HEK293T (cell line): ENCODE data around the gene RNPEP.
A peak's percentile ranks its signal among the peaks of the same experiment; 100 is the strongest.
"Not testable (repeated sequence)": the region's sequence is repeated elsewhere in the genome, so short reads cannot be mapped to it uniquely, and the experiment has no call there.

ENCODE experiments used
- CTCF ChIA-PET: fragments of 350-600 bp; formaldehyde crosslinking; extraction: SDS; loops from one replicate; lab custom pipeline; 2021; ENCODE audit warnings: antibody characterized with exemption, inconsistent platforms; lab: Yijun Ruan, JAX
- POLR2A ChIA-PET: fragments of 350-600 bp; formaldehyde crosslinking; extraction: SDS; loops from one replicate; lab custom pipeline; 2020; ENCODE audit warnings: antibody characterized with exemption, inconsistent platforms; lab: Yijun Ruan, JAX
- DNase-seq: peaks from one replicate; pipeline ENCODE4 v3.0.0; 2012; ENCODE audit warnings: mixed read lengths; ENCODE audit errors: extremely low spot score
- ARNT ChIP-seq: fragments of 450-650 bp; IDR thresholded peaks from 2 replicates; pipeline ENCODE4 v1.6.1; 2017; ENCODE audit warnings: mild to moderate bottlenecking
- BHLHE40 ChIP-seq: fragments of 450-650 bp; IDR thresholded peaks from 2 replicates; pipeline ENCODE4 v1.6.1; 2016; ENCODE audit warnings: mild to moderate bottlenecking, moderate library complexity, borderline replicate concordance
- CTBP1 ChIP-seq: fragments of 450-650 bp; IDR thresholded peaks from 2 replicates; pipeline ENCODE4 v1.6.1; 2016; ENCODE audit warnings: borderline replicate concordance
- ELF4 ChIP-seq: fragments of 450-650 bp; IDR thresholded peaks from 2 replicates; pipeline ENCODE4 v1.6.1; 2017; ENCODE audit warnings: antibody characterized with exemption
- FOXA1 ChIP-seq: fragments of 450-650 bp; IDR thresholded peaks from 2 replicates; pipeline ENCODE4 v1.6.1; 2016; ENCODE audit warnings: mild to moderate bottlenecking
- FOXK2 ChIP-seq: fragments of 450-650 bp; IDR thresholded peaks from 2 replicates; pipeline ENCODE4 v1.6.1; 2016; ENCODE audit warnings: mild to moderate bottlenecking
- FOXM1 ChIP-seq: fragments of 450-650 bp; IDR thresholded peaks from 2 replicates; pipeline ENCODE4 v1.6.1; 2017; ENCODE audit warnings: mild to moderate bottlenecking, borderline replicate concordance
- HDGF ChIP-seq: fragments of 450-650 bp; IDR thresholded peaks from 2 replicates; pipeline ENCODE4 v1.6.1; 2017; ENCODE audit warnings: antibody characterized with exemption, borderline replicate concordance
- L3MBTL2 ChIP-seq: fragments of 450-650 bp; conservative IDR thresholded peaks from 2 replicates; pipeline ENCODE4 v1.6.1; 2016; ENCODE audit warnings: mild to moderate bottlenecking
- LEF1 ChIP-seq: fragments of 450-650 bp; IDR thresholded peaks from 2 replicates; pipeline ENCODE4 v1.6.1; 2017; ENCODE audit warnings: mild to moderate bottlenecking, borderline replicate concordance
- NFRKB ChIP-seq: fragments of 450-650 bp; IDR thresholded peaks from 2 replicates; pipeline ENCODE4 v1.6.1; 2016; ENCODE audit warnings: mild to moderate bottlenecking, moderate library complexity
- SP1 ChIP-seq: fragments of 450-650 bp; IDR thresholded peaks from 2 replicates; pipeline ENCODE4 v1.6.1; 2017
- SUZ12 ChIP-seq: fragments of 450-650 bp; IDR thresholded peaks from 2 replicates; pipeline ENCODE4 v1.6.1; 2016; ENCODE audit warnings: mild to moderate bottlenecking
- TARDBP ChIP-seq: fragments of 450-650 bp; IDR thresholded peaks from 2 replicates; pipeline ENCODE4 v1.6.1; 2016
- ZNF384 ChIP-seq: fragments of 450-650 bp; IDR thresholded peaks from 2 replicates; pipeline ENCODE4 v1.6.1; 2016
- TF ChIP-seq, protein P1 (sequence below): fragments of 450-650 bp; IDR thresholded peaks from 2 replicates; pipeline ENCODE4 v1.6.1; 2016

The RNPEP gene

GRCh38 chr1:201939574-201939973 is 42.9 kb upstream of the RNPEP start:
- CTCF ChIA-PET = no interaction called here
- DNase-seq = no peak
- no peak for TF ChIP-seq L3MBTL2
- no peak for TF ChIP-seq FOXK2
- POLR2A ChIA-PET = no interaction called here

DNA sequence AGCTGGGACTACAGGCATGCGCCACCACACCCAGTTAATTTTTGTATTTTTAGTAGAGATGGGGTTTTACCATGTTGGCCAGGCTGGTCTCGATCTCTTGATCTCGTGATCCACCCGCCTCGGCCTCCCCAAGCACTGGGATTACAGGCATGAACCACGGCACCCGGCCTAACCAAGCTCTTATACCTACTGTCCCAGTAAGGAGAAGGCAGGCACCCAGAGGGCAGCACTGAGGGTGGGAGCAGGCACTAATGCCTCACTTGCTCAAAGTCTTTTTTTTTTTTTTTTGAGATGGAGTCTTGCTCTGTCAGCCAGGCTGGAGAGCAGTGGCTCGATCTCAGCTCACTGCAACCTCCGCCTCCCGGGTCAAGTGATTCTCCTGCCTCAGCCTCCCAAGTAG is 42.1 kb upstream of the RNPEP start:
- CTCF ChIA-PET, DNase-seq: not testable (repeated sequence)
- POLR2A ChIA-PET = interaction anchor here (2.0 kb wide), 1 partner anchor 15 kb away, joined by 8 read pairs; the partner anchor contains the start of gene TIMM17A

GRCh38 chr1:201941420-201942128 is 40.9 kb upstream of the RNPEP start:
- ChIA-PET POLR2A (interaction anchor here (0.8 to 2.0 kb wide), 3 partner anchors 11 to 14 kb away, joined by 5 to 8 read pairs (median 5); partner anchors contain the start of gene TIMM17A), CTCF (interaction anchor here (1.5 kb wide), 1 partner anchor 46 kb away, joined by 6 read pairs; no protein-coding TSS in a partner anchor)
- TF ChIP-seq TARDBP (no peak), L3MBTL2 (peak; percentile 18; the same call in 1 of the 2 replicates)
- peak; percentile 35 for DNase-seq

DNA sequence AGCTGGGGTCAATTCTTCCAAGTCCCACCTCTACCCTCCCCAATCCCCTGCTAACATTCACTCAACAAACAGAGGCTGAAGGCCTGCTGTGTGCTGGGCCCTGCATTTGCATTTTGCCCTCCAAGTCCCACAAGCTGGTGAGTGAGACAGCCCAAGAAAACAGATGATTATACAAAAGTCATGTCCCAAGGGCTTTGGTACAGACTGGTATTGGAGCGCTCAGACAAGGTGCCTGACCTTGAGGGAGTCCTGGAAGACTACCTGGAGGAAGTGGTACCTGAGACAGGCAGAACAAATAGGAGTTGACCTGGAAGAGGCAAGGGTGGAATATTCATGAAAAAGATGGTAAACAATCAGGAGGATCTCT is 40.3 kb upstream of the RNPEP start:
- ChIA-PET CTCF (interaction anchor here (1.5 kb wide), 1 partner anchor 46 kb away, joined by 6 read pairs; no protein-coding TSS in a partner anchor), POLR2A (interaction anchor here (0.8 to 2.0 kb wide), 3 partner anchors 11 to 13 kb away, joined by 5 to 8 read pairs (median 5); partner anchors contain the start of gene TIMM17A)
- TF ChIP-seq FOXM1 (no peak), LEF1 (no peak), CTBP1 (no peak), NFRKB (no peak), BHLHE40 (no peak), SUZ12 (no peak), ELF4 (no peak), L3MBTL2 (no peak), ARNT (no peak)
- no peak for DNase-seq

- no peak for DNase-seq
- TF ChIP-seq FOXK2 (no peak), NFRKB (no peak), L3MBTL2 (no peak), BHLHE40 (no peak), ELF4 (no peak), CTBP1 (no peak), FOXM1 (no peak), HDGF (no peak), FOXA1 (no peak), SUZ12 (no peak)
- POLR2A ChIA-PET = no interaction called here
- CTCF ChIA-PET = interaction anchor here (1.7 kb wide), 1 partner anchor 21 kb away, joined by 5 read pairs; no protein-coding TSS in a partner anchor
These were observed 38.4 kb upstream of the RNPEP start for GRCh38 chr1:201944002-201944401.

DNA sequence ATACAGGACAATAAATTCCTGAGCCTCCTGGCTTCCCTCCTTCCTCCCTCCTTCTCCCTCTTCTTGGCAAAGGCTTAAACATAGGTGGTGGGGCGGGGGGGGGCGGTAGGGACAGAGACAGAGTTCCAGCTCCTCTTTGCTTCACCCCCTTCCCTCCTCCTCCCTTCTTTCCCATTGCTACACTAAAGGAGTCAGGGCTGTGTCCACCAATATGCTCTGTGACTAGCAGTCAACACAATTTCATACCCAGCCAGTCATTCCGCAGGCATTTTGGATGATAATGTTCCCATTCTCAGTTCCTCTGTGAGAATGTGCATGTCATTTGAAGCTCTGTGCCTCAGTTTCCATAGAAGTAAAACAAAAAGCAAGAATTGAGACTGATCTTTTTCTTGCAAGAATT is 37.8 kb upstream of the RNPEP start:
- no peak for DNase-seq
- POLR2A ChIA-PET = interaction anchor here (2.6 kb wide), 1 partner anchor 10 kb away, joined by 22 read pairs; the partner anchor contains the start of gene TIMM17A
- TF ChIP-seq ZNF384 (no peak), SUZ12 (no peak), SP1 (no peak), NFRKB (no peak), HDGF (no peak), ELF4 (no peak), L3MBTL2 (no peak), CTBP1 (no peak), FOXK2 (no peak), TARDBP (no peak)
- TF ChIP-seq, protein P1, sequence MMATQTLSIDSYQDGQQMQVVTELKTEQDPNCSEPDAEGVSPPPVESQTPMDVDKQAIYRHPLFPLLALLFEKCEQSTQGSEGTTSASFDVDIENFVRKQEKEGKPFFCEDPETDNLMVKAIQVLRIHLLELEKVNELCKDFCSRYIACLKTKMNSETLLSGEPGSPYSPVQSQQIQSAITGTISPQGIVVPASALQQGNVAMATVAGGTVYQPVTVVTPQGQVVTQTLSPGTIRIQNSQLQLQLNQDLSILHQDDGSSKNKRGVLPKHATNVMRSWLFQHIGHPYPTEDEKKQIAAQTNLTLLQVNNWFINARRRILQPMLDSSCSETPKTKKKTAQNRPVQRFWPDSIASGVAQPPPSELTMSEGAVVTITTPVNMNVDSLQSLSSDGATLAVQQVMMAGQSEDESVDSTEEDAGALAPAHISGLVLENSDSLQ = no peak
- CTCF ChIA-PET = interaction anchor here (1.7 kb wide), 1 partner anchor 21 kb away, joined by 5 read pairs; no protein-coding TSS in a partner anchor

- peak; percentile 50 for DNase-seq
- no peak for TF ChIP-seq FOXK2
- ChIA-PET POLR2A (interaction anchor here (1.5 to 2.6 kb wide), 2 partner anchors 10 to 38 kb away, joined by 4 to 22 read pairs; partner anchors contain the start of genes RNPEP and TIMM17A), CTCF (interaction anchor here (0.9 to 2.5 kb wide), 3 partner anchors 20 to 49 kb away, joined by 3 to 17 read pairs (median 5); no protein-coding TSS in a partner anchor)
These were observed 37.3 kb upstream of the RNPEP start for GRCh38 chr1:201945157-201945556.

DNA sequence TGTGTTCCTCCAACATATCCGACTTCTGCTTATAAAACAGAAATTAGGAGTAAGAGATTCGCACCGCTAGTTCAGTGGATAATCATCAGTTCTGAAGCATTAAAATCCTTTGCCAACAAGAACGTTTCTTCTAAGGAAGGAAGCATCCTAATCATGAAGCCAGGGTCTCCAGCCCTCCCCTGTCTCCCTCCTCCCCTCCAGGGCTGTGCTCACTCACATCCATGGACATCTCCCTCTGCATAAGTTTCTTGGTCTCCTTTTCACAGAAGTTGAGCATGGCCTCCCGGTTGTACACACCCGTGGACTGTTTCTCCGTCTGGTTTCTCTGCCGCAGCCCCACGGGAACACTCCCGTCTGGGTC is 36.6 kb upstream of the RNPEP start:
- POLR2A ChIA-PET = interaction anchor here (1.4 to 2.6 kb wide), 3 partner anchors 9 to 50 kb away, joined by 4 to 22 read pairs (median 9); partner anchors contain the start of genes RNPEP and TIMM17A
- no peak for DNase-seq

More for the DNA sequence above, 36.6 kb upstream of the RNPEP start:
- no peak for TF ChIP-seq HDGF
- no peak for TF ChIP-seq ELF4
- TF ChIP-seq L3MBTL2 = no peak
- TF ChIP-seq LEF1 = no peak
- no peak for TF ChIP-seq CTBP1
- TF ChIP-seq ARNT = no peak
- TF ChIP-seq ZNF384 = no peak
- TF ChIP-seq FOXM1 = no peak
- TF ChIP-seq, protein P1 = no peak
- no peak for TF ChIP-seq SP1
- TF ChIP-seq SUZ12 = no peak
- TF ChIP-seq FOXA1 = no peak
- no peak for TF ChIP-seq TARDBP
- TF ChIP-seq BHLHE40 = no peak
- TF ChIP-seq FOXK2 = no peak
- TF ChIP-seq NFRKB = no peak
- CTCF ChIA-PET = interaction anchor here (0.9 to 2.5 kb wide), 4 partner anchors 10 to 50 kb away, joined by 3 to 17 read pairs (median 4); no protein-coding TSS in a partner anchor
